Neural progenitor cell (in vitro differentiated cells): ENCODE results near the gene TLN1. TPM values are rescaled to one million over a fixed set of nuclear protein-coding genes. Genes with fewer than 3 reads are reported as not detected.

Experiments used
- DNase-seq: peaks from one replicate; pipeline ENCODE4 v3.0.0-alpha.2; 2016; ENCODE audit warnings: low spot score
- H2AFZ ChIP-seq: fragments of 200-600 bp; sonication (generic); replicated peaks from 2 replicates; pipeline ENCODE4 v1.6.1; 2016; ENCODE audit warnings: antibody characterized with exemption
- H3F3A ChIP-seq: fragments of 200-600 bp; sonication (generic); 2 replicates; pipeline ENCODE4 v1.6.1; 2016; ENCODE audit warnings: antibody characterized with exemption, low read depth
- H3K27ac ChIP-seq: fragments of 200-600 bp; sonication (generic); 2 replicates; pipeline ENCODE4 v1.5.1; 2016; ENCODE audit warnings: mild to moderate bottlenecking
- H3K27me3 ChIP-seq: fragments of 200-600 bp; sonication (generic); 2 replicates; pipeline ENCODE4 v1.6.1; 2016; ENCODE audit warnings: mild to moderate bottlenecking, moderate library complexity
- H3K36me3 ChIP-seq: fragments of 200-600 bp; sonication (generic); 2 replicates; pipeline ENCODE4 v1.5.1; 2016
- H3K4me1 ChIP-seq: fragments of 200-600 bp; sonication (generic); 2 replicates; pipeline ENCODE4 v1.6.1; 2016; ENCODE audit warnings: mixed run types
- H3K4me2 ChIP-seq: fragments of 200-600 bp; sonication (generic); 2 replicates; pipeline ENCODE4 v1.6.1; 2016
- H3K4me3 ChIP-seq: fragments of 200-600 bp; sonication (generic); 2 replicates; pipeline ENCODE4 v1.5.1; 2016
- H3K79me2 ChIP-seq: fragments of 200-600 bp; sonication (generic); 2 replicates; pipeline ENCODE4 v1.6.1; 2016; ENCODE audit warnings: low read depth
- H3K9ac ChIP-seq: fragments of 200-600 bp; sonication (generic); 2 replicates; pipeline ENCODE4 v1.6.1; 2016
- H3K9me3 ChIP-seq: fragments of 200-600 bp; sonication (generic); 2 replicates; pipeline ENCODE4 v1.5.1; 2016; ENCODE audit warnings: low read depth
- H4K20me1 ChIP-seq: fragments of 200-600 bp; sonication (generic); 2 replicates; pipeline ENCODE4 v1.6.1; 2016; ENCODE audit warnings: low read depth
- H3K27ac Mint-ChIP-seq: 3 replicates; pipeline ENCODE4 v1.8.0; 2021; ENCODE audit warnings: mixed read lengths
- H3K27me3 Mint-ChIP-seq: 2 replicates; pipeline ENCODE4 v1.8.0; 2022; ENCODE audit warnings: low read depth, mild to moderate bottlenecking, inconsistent platforms, moderate library complexity, mixed read lengths; ENCODE audit not compliant: insufficient read depth
- H3K36me3 Mint-ChIP-seq: 3 replicates; pipeline ENCODE4 v1.8.0; 2021; ENCODE audit warnings: mixed read lengths
- H3K4me1 Mint-ChIP-seq: 3 replicates; pipeline ENCODE4 v1.8.0; 2021; ENCODE audit warnings: mixed read lengths
- H3K4me3 Mint-ChIP-seq: 3 replicates; pipeline ENCODE4 v1.8.0; 2021; ENCODE audit warnings: mild to moderate bottlenecking, moderate library complexity, mixed read lengths
- H3K9me3 Mint-ChIP-seq: 3 replicates; pipeline ENCODE4 v1.8.0; 2020; ENCODE audit warnings: mixed read lengths
- CTCF ChIP-seq: fragments of 200-600 bp; sonication (generic); IDR thresholded peaks from 2 replicates; pipeline ENCODE4 v1.5.1; 2017; ENCODE audit warnings: antibody characterized with exemption, mild to moderate bottlenecking
- EZH2 ChIP-seq: fragments of 200-600 bp; sonication (generic); IDR thresholded peaks from 2 replicates; pipeline ENCODE4 v1.6.1; 2017; ENCODE audit warnings: antibody characterized with exemption, mild to moderate bottlenecking, moderate library complexity
- EZH2phosphoT487 ChIP-seq: fragments of 200-600 bp; sonication (generic); IDR thresholded peaks from 2 replicates; pipeline ENCODE4 v1.6.1; 2017; ENCODE audit warnings: antibody characterized with exemption
- total RNA-seq: library from RNA; depleted of rRNA; stranded (reverse); fragments of >200 nt; gene quantifications from 2 replicates; pipeline ENCODE4 v1.2.3, GENCODE V29; 2015; ENCODE audit warnings: low replicate concordance

Gene TLN1
- total RNA-seq, 1 donor from 2014 or later, result 36.7 TPM

- H3K27ac Mint-ChIP-seq, result no peak overlapping the region
- Histone ChIP-seq H3K79me2 (no peaks in the 10 kb centered on the region), H3K27me3 (peaks cover 26% of the 10 kb centered on the region), H3F3A (peaks cover 16% of the 10 kb centered on the region), H3K4me2 (no peak overlapping the region), H4K20me1 (no peaks in the 10 kb centered on the region), H2AFZ (no peak overlapping the region), H3K27ac (no peak overlapping the region), H3K9me3 (no peaks in the 10 kb centered on the region), H3K9ac (no peak overlapping the region), H3K4me3 (no peak overlapping the region), H3K36me3 (no peaks in the 10 kb centered on the region), H3K4me1 (peaks cover 12% of the 10 kb centered on the region)
- TF ChIP-seq CTCF (no peak), EZH2phosphoT487 (no peak), EZH2 (no peak)
- H3K9me3 Mint-ChIP-seq, result no peaks in the 10 kb centered on the region
- H3K27me3 Mint-ChIP-seq, result peaks cover 16% of the 10 kb centered on the region
- no peaks in the 10 kb centered on the region for H3K36me3 Mint-ChIP-seq
- DNase-seq, result no peak
- peaks cover 25% of the 10 kb centered on the region for H3K4me1 Mint-ChIP-seq
- no peak overlapping the region for H3K4me3 Mint-ChIP-seq
Observed at GRCh38 chr9:35651956-35652828, 79.8 kb downstream of the TLN1 start.

- Histone ChIP-seq H3K4me2 (no peak within 1 kb of the TSS), H3K79me2 (no peaks in the 10 kb centered on the region), H3K4me1 (peaks cover 16% of the 10 kb centered on the region), H2AFZ (peak within 1 kb of the TSS; percentile 83), H3K27me3 (peaks cover 14% of the 10 kb centered on the region), H3F3A (peaks cover 16% of the 10 kb centered on the region), H3K9ac (no peak within 1 kb of the TSS), H3K36me3 (no peaks in the 10 kb centered on the region), H3K27ac (no peak within 1 kb of the TSS), H3K9me3 (no peaks in the 10 kb centered on the region), H3K4me3 (no peak within 1 kb of the TSS), H4K20me1 (no peaks in the 10 kb centered on the region)
- H3K27me3 Mint-ChIP-seq, result peaks cover 14% of the 10 kb centered on the region
- no peak within 1 kb of the TSS for H3K27ac Mint-ChIP-seq
- no peak for TF ChIP-seq CTCF
- TF ChIP-seq EZH2phosphoT487, result no peak
- TF ChIP-seq EZH2, result no peak
- H3K36me3 Mint-ChIP-seq, result no peaks in the 10 kb centered on the region
- no peak for DNase-seq
- H3K4me3 Mint-ChIP-seq, result no peak within 1 kb of the TSS
- no peaks in the 10 kb centered on the region for H3K9me3 Mint-ChIP-seq
- peaks cover 22% of the 10 kb centered on the region for H3K4me1 Mint-ChIP-seq
Observed at GRCh38 chr9:35650341-35651158, 81.4 kb downstream of the TLN1 start, which contains the start of gene SIT1. TSS of gene SIT1 (minus strand) at chr9:35650931. CDS start at chr9:35650853, 78 bp downstream.

- H3K27me3 Mint-ChIP-seq, result peaks cover 14% of the 10 kb centered on the region
- H3K9me3 Mint-ChIP-seq, result no peaks in the 10 kb centered on the region
- Histone ChIP-seq H3K79me2 (no peaks in the 10 kb centered on the region), H3F3A (peaks cover 17% of the 10 kb centered on the region), H3K36me3 (no peaks in the 10 kb centered on the region), H3K9ac (no peak overlapping the region), H2AFZ (no peak overlapping the region), H3K27ac (no peak overlapping the region), H3K9me3 (no peaks in the 10 kb centered on the region), H3K27me3 (peaks cover 14% of the 10 kb centered on the region), H4K20me1 (no peaks in the 10 kb centered on the region), H3K4me2 (no peak overlapping the region), H3K4me3 (no peak overlapping the region), H3K4me1 (peaks cover 17% of the 10 kb centered on the region)
- DNase-seq, result no peak
- peaks cover 22% of the 10 kb centered on the region for H3K4me1 Mint-ChIP-seq
- H3K4me3 Mint-ChIP-seq, result no peak overlapping the region
- TF ChIP-seq EZH2 (no peak), EZH2phosphoT487 (no peak), CTCF (no peak)
- no peak overlapping the region for H3K27ac Mint-ChIP-seq
- H3K36me3 Mint-ChIP-seq, result no peaks in the 10 kb centered on the region
Observed at GRCh38 chr9:35649431-35650340, 82.3 kb downstream of the TLN1 start.
